SK-N-SH (cell line): ENCODE results near the gene ZNF324B. TPM values are rescaled to one million over a fixed set of nuclear protein-coding genes. Genes with fewer than 3 reads are reported as not detected.

Source experiments
- CTCF ChIA-PET: fragments of 300-600, 350-600 bp; formaldehyde crosslinking; extraction: SDS; loops from one replicate; lab custom pipeline; 2021; lab: Yijun Ruan, JAX
- POLR2A ChIA-PET: fragments of 350-600 bp; sonication (Branson Sonifier 250); formaldehyde crosslinking; extraction: SDS; loops from one replicate; lab custom pipeline; 2020; ENCODE audit warnings: antibody characterized with exemption, inconsistent platforms; lab: Yijun Ruan, JAX
- DNase-seq: peaks from one replicate; pipeline ENCODE4 v3.0.0; 2012
- H2AFZ ChIP-seq: fragments of 200-600 bp; sonication (generic); 2 replicates; pipeline ENCODE4 v1.8.1; 2016; ENCODE audit warnings: antibody characterized with exemption, mild to moderate bottlenecking, low read depth
- H3F3A ChIP-seq: fragments of 200-600 bp; sonication (generic); replicated peaks from 2 replicates; pipeline ENCODE3; 2016; ENCODE audit warnings: antibody characterized with exemption, mild to moderate bottlenecking; ENCODE audit not compliant: insufficient read depth
- H3K27ac ChIP-seq, 2 experiments: fragments of 200-500 bp in 1 of 2; fragments of 200-600 bp in 1 of 2; sonication (Bioruptor generic) in 1 of 2; sonication (generic), shearing (Covaris generic) in 1 of 2; 2 replicates each; pipeline versions ENCODE4 v1.5.1 to v1.6.1; 2014 to 2016; ENCODE audit warnings: low read depth in 2 of 2, inconsistent platforms in 1 of 2, low read length in 1 of 2, mild to moderate bottlenecking in 1 of 2, mixed read lengths in 1 of 2
- H3K27me3 ChIP-seq: fragments of 200-600 bp; sonication (generic), shearing (Covaris generic); 2 replicates; pipeline ENCODE4 v1.6.1; 2016; ENCODE audit warnings: mixed run types; ENCODE audit not compliant: insufficient read depth
- H3K36me3 ChIP-seq, 2 experiments: fragments of 200-500 bp in 1 of 2; fragments of 200-600 bp in 1 of 2; sonication (Bioruptor generic) in 1 of 2; sonication (generic) in 1 of 2; replicated peaks in 1 of 2; 2 replicates each; pipeline versions ENCODE3 to v1.5.1; 2014 to 2016; ENCODE audit warnings: low read length in 1 of 2, mild to moderate bottlenecking in 1 of 2; ENCODE audit not compliant: insufficient read depth in 2 of 2, control insufficient read depth in 1 of 2
- H3K4me1 ChIP-seq, 2 experiments: fragments of 200-500 bp in 1 of 2; fragments of 200-600 bp in 1 of 2; sonication (Bioruptor generic) in 1 of 2; sonication (generic), shearing (Covaris generic) in 1 of 2; 2 replicates each; pipeline versions ENCODE4 v1.5.1 to v1.6.1; 2014 to 2016; ENCODE audit warnings: low read depth in 1 of 2, low read length in 1 of 2, mixed run types in 1 of 2; ENCODE audit not compliant: insufficient read depth in 2 of 2, control insufficient read depth in 1 of 2
- H3K4me2 ChIP-seq: fragments of 200-600 bp; sonication (generic), shearing (Covaris generic); 2 replicates; pipeline ENCODE4 v1.6.1; 2017; ENCODE audit warnings: mixed run types
- H3K4me3 ChIP-seq, 2 experiments: fragments of 200-500 bp in 1 of 2; fragments of 200-600 bp in 1 of 2; sonication (Bioruptor generic) in 1 of 2; sonication (generic), shearing (Covaris generic) in 1 of 2; 2 replicates each; pipeline versions ENCODE4 v1.5.1 to v1.8.1; 2014 to 2016; ENCODE audit warnings: low read depth in 2 of 2, inconsistent platforms in 1 of 2, low read length in 1 of 2, mild to moderate bottlenecking in 1 of 2, mixed read lengths in 1 of 2, moderate library complexity in 1 of 2
- H3K79me2 ChIP-seq: fragments of 200-600 bp; sonication (generic); 2 replicates; pipeline ENCODE4 v1.8.1; 2017; ENCODE audit warnings: mild to moderate bottlenecking; ENCODE audit not compliant: insufficient read depth
- H3K9ac ChIP-seq: fragments of 200-600 bp; sonication (generic); 2 replicates; pipeline ENCODE4 v1.6.1; 2017; ENCODE audit warnings: mixed run types
- H3K9me2 ChIP-seq: fragments of 200-600 bp; sonication (generic); 2 replicates; pipeline ENCODE4 v1.6.1; 2017; ENCODE audit warnings: mixed run types
- H3K9me3 ChIP-seq: fragments of 200-600 bp; sonication (generic); 2 replicates; pipeline ENCODE4 v1.6.1; 2017; ENCODE audit warnings: mixed run types, mild to moderate bottlenecking, moderate library complexity
- H4K20me1 ChIP-seq: fragments of 200-600 bp; sonication (generic); 2 replicates; pipeline ENCODE4 v1.6.1; 2017; ENCODE audit warnings: mild to moderate bottlenecking, mixed run types; ENCODE audit not compliant: insufficient read depth
- CHD2 ChIP-seq: fragments of 150-350 bp; IDR thresholded peaks from 2 replicates; pipeline ENCODE4 v1.6.1; 2018; ENCODE audit warnings: low read length; ENCODE audit not compliant: partially characterized antibody
- EZH2phosphoT487 ChIP-seq: fragments of 200-600 bp; sonication (generic); IDR thresholded peaks from 2 replicates; pipeline ENCODE4 v1.6.1; 2017; ENCODE audit warnings: low read depth, mixed run types, mild to moderate bottlenecking, antibody characterized with exemption, moderate library complexity, borderline replicate concordance
- FOSL2 ChIP-seq: IDR thresholded peaks from 2 replicates; pipeline ENCODE4 v1.4.0; 2012; ENCODE audit warnings: low read depth, mild to moderate bottlenecking, moderate library complexity, borderline replicate concordance
- FOXJ3 ChIP-seq: sonication (generic); formaldehyde crosslinking; IDR thresholded peaks from 2 replicates; pipeline ENCODE4 v1.5.1; 2020; ENCODE audit warnings: mild to moderate bottlenecking, missing genetic modification reagents
- FOXM1 ChIP-seq: IDR thresholded peaks from 2 replicates; pipeline ENCODE4 v1.4.0; 2012; ENCODE audit warnings: low read depth, mild to moderate bottlenecking
- GABPA ChIP-seq: IDR thresholded peaks from 2 replicates; pipeline ENCODE4 v1.4.0; 2012; ENCODE audit warnings: low read depth, mild to moderate bottlenecking
- MEF2A ChIP-seq: IDR thresholded peaks from 2 replicates; pipeline ENCODE4 v1.4.0; 2012; ENCODE audit warnings: low read depth, borderline replicate concordance
- NFIC ChIP-seq: IDR thresholded peaks from 2 replicates; pipeline ENCODE4 v1.4.0; 2012; ENCODE audit warnings: borderline replicate concordance
- POLR2AphosphoS5 ChIP-seq: IDR thresholded peaks from 2 replicates; pipeline ENCODE4 v1.6.1; 2012; ENCODE audit warnings: low read depth, low read length
- REST ChIP-seq: IDR thresholded peaks from 2 replicates; pipeline ENCODE4 v1.6.1; 2012; ENCODE audit warnings: mild to moderate bottlenecking, low read depth, low read length, moderate library complexity
- SIN3A ChIP-seq: IDR thresholded peaks from 2 replicates; pipeline ENCODE4 v1.6.1; 2012; ENCODE audit warnings: low read depth, mild to moderate bottlenecking, low read length, moderate library complexity, borderline replicate concordance
- SMC3 ChIP-seq: IDR thresholded peaks from 2 replicates; pipeline ENCODE4 v1.6.1; 2012; ENCODE audit warnings: low read depth, low read length, improper control_type of control experiment
- TAF1 ChIP-seq: IDR thresholded peaks from 2 replicates; pipeline ENCODE4 v1.6.1; 2012; ENCODE audit warnings: low read depth, mild to moderate bottlenecking, low read length, moderate library complexity, borderline replicate concordance
- TCF12 ChIP-seq: IDR thresholded peaks from 2 replicates; pipeline ENCODE4 v1.4.0; 2012
- YY1 ChIP-seq: IDR thresholded peaks from 2 replicates; pipeline ENCODE4 v1.4.0; 2012; ENCODE audit warnings: low read depth, mild to moderate bottlenecking
- WGBS: methylation state at CpG from one replicate; pipeline ENCODE4 v1.1.6; 2017; ENCODE audit warnings: low lambda C conversion rate; 5-methylcytosine and 5-hydroxymethylcytosine counted together
- polyA plus RNA-seq, 3 experiments: library from polyadenylated mRNA; depleted of rRNA; stranded (reverse); fragments of >200 nt; gene quantifications; 2 replicates each; pipeline ENCODE4 v1.2.3, GENCODE V29; 2012
- small RNA-seq, 7 experiments: library from RNA; depleted of rRNA; stranded (forward); fragments of <200 nt; gene quantifications; one replicate each; pipeline ENCODE3, GENCODE V24; 2012
- TF ChIP-seq, protein P1 (sequence below): fragments of 200-600 bp; sonication (generic); IDR thresholded peaks from 2 replicates; pipeline ENCODE4 v1.6.1; 2017; ENCODE audit warnings: antibody characterized with exemption, mild to moderate bottlenecking, moderate library complexity
- TF ChIP-seq, protein P2 (sequence below): fragments of 150-350 bp; IDR thresholded peaks from 2 replicates; pipeline ENCODE4 v1.6.1; 2016; ENCODE audit warnings: mild to moderate bottlenecking, low read depth, low read length

The ZNF324B gene
- polyA plus RNA-seq, 1 of the 3 experiments (the other 2 are of a cell fraction) = 2.9 TPM

DNA sequence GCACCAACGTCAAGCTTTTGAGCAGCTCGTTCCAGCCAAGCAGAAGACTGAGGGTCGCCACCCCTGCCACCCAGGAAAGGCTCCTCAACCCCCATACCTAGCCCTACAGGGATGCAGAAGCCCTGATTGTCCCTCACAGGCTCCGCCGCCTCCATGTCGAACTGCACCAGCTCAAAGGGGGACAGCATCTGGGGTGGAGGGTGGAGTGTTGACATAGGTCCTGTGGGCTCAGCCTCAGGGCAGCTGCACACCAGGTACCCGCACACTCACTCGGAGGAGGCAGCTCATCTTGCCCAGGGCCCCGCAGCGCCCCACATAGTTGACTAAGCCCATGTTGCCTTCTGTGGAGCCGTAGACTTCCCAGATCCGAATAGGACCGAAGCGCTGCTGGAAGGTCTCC lies 48.8 kb downstream of the ZNF324B start:
- Histone ChIP-seq H3K4me3 (peak overlapping the region; percentile 58 to 77), H3K4me1 (peaks cover 0 to 24% of the 10 kb centered on the region in 2 experiments; a peak in 1 of 4 replicates), H3K27me3 (no peaks in the 10 kb centered on the region), H3F3A (peaks cover 3% of the 10 kb centered on the region), H3K9me3 (no peaks in the 10 kb centered on the region), H3K4me2 (peak overlapping the region; percentile 85; the same call in 1 of the 2 replicates), H3K27ac (no peak overlapping the region; a peak in 1 of 4 replicates), H3K79me2 (no peaks in the 10 kb centered on the region; the same call in 1 of the 2 replicates), H3K36me3 (no peaks in the 10 kb centered on the region), H2AFZ (no peak overlapping the region), H4K20me1 (no peaks in the 10 kb centered on the region), H3K9me2 (no peaks in the 10 kb centered on the region), H3K9ac (no peak overlapping the region)
- 91% methylated on average over 9 of the region's 14 CpGs for WGBS
- POLR2A ChIA-PET = interaction anchor here (0.6 kb wide), 1 partner anchor 74 kb away, joined by 3 read pairs; no protein-coding TSS in a partner anchor
- CTCF ChIA-PET = interaction anchor here (3.5 to 3.6 kb wide), 2 partner anchors 14 to 19 kb away, joined by 23 to 27 read pairs; partner anchors contain the start of gene ZBTB45
- no peak for TF ChIP-seq POLR2AphosphoS5
- TF ChIP-seq MEF2A = no peak
- no peak for TF ChIP-seq EZH2phosphoT487
- TF ChIP-seq FOXM1 = no peak
- no peak for TF ChIP-seq TCF12
- no peak for TF ChIP-seq REST
- TF ChIP-seq, protein P1, sequence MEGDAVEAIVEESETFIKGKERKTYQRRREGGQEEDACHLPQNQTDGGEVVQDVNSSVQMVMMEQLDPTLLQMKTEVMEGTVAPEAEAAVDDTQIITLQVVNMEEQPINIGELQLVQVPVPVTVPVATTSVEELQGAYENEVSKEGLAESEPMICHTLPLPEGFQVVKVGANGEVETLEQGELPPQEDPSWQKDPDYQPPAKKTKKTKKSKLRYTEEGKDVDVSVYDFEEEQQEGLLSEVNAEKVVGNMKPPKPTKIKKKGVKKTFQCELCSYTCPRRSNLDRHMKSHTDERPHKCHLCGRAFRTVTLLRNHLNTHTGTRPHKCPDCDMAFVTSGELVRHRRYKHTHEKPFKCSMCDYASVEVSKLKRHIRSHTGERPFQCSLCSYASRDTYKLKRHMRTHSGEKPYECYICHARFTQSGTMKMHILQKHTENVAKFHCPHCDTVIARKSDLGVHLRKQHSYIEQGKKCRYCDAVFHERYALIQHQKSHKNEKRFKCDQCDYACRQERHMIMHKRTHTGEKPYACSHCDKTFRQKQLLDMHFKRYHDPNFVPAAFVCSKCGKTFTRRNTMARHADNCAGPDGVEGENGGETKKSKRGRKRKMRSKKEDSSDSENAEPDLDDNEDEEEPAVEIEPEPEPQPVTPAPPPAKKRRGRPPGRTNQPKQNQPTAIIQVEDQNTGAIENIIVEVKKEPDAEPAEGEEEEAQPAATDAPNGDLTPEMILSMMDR = no peak
- TF ChIP-seq SIN3A = no peak
- no peak for TF ChIP-seq FOSL2
- no peak for TF ChIP-seq FOXJ3 (CRISPR knock-in tag)
- TF ChIP-seq NFIC = no peak
- TF ChIP-seq YY1 = no peak
- no peak for TF ChIP-seq TAF1
- no peak for TF ChIP-seq CHD2
- no peak for TF ChIP-seq GABPA
- TF ChIP-seq, protein P2, sequence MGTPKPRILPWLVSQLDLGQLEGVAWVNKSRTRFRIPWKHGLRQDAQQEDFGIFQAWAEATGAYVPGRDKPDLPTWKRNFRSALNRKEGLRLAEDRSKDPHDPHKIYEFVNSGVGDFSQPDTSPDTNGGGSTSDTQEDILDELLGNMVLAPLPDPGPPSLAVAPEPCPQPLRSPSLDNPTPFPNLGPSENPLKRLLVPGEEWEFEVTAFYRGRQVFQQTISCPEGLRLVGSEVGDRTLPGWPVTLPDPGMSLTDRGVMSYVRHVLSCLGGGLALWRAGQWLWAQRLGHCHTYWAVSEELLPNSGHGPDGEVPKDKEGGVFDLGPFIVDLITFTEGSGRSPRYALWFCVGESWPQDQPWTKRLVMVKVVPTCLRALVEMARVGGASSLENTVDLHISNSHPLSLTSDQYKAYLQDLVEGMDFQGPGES = no peak
- no peak for TF ChIP-seq SMC3
- DNase-seq = no peak

Small RNA genes lying within 50 kb of the gene (small RNA-seq; reads per million reads assigned to genes)
- 0 reads per million in 7 experiments for gene RN7SL693P
- 0 reads per million in 7 experiments for gene RNU6-1337P

Other genes with a start within 250 kb of the ZNF324B start
- gene ZNF544, start 222.7 kb upstream of the ZNF324B start, polyA plus RNA-seq (2012; rRNA removed) = 0.58 and 0.89 TPM in 2 replicates
- gene ZNF8, start 172.7 kb upstream of the ZNF324B start, polyA plus RNA-seq (2012; rRNA removed) = 1.4 and 1.8 TPM in 2 replicates
- gene ERVK3-1, start 146.2 kb upstream of the ZNF324B start, polyA plus RNA-seq (2012; rRNA removed) = 69.4 and 85.3 TPM in 2 replicates
- 2.3 and 2.9 TPM in 2 replicates for gene ZSCAN22, start 124.6 kb upstream of the ZNF324B start, polyA plus RNA-seq (2012; rRNA removed)
- gene A1BG, start 98.1 kb upstream of the ZNF324B start, polyA plus RNA-seq (2012; rRNA removed) = 61.4 and 62.6 TPM in 2 replicates
- gene ZNF497, start 88.9 kb upstream of the ZNF324B start, polyA plus RNA-seq (2012; rRNA removed) = 1.0 and 1.1 TPM in 2 replicates
- gene ZNF837, start 70.6 kb upstream of the ZNF324B start, polyA plus RNA-seq (2012; rRNA removed) = 1.2 and 1.6 TPM in 2 replicates
- 3,905 and 4,334 TPM in 2 replicates for gene RPS5, start 64.4 kb upstream of the ZNF324B start, polyA plus RNA-seq (2012; rRNA removed)
- 0.13 TPM in 1 of 2 replicates, not detected in the other for gene RNF225, start 56.0 kb upstream of the ZNF324B start, polyA plus RNA-seq (2012; rRNA removed)
- gene ZNF584, start 43.0 kb upstream of the ZNF324B start, polyA plus RNA-seq (2012; rRNA removed) = 9.4 and 12.0 TPM in 2 replicates
- 1.3 and 1.9 TPM in 2 replicates for gene ZNF132, start 11.5 kb upstream of the ZNF324B start, polyA plus RNA-seq (2012; rRNA removed)
- gene ZNF324, start 15.5 kb downstream of the ZNF324B start, polyA plus RNA-seq (2012; rRNA removed) = 5.6 and 6.0 TPM in 2 replicates
- 6.9 and 7.0 TPM in 2 replicates for gene ZNF446, start 24.7 kb downstream of the ZNF324B start, polyA plus RNA-seq (2012; rRNA removed)
- gene SLC27A5, start 60.4 kb downstream of the ZNF324B start, polyA plus RNA-seq (2012; rRNA removed) = 50.5 and 57.3 TPM in 2 replicates
- 7.9 and 11.3 TPM in 2 replicates for gene ZBTB45, start 68.2 kb downstream of the ZNF324B start, polyA plus RNA-seq (2012; rRNA removed)
- 321 and 594 TPM in 2 replicates for gene TRIM28, start 92.4 kb downstream of the ZNF324B start, polyA plus RNA-seq (2012; rRNA removed)
- gene CHMP2A, start 103.5 kb downstream of the ZNF324B start, polyA plus RNA-seq (2012; rRNA removed) = 308 and 381 TPM in 2 replicates
- 109 and 135 TPM in 2 replicates for gene UBE2M, start 107.0 kb downstream of the ZNF324B start, polyA plus RNA-seq (2012; rRNA removed)
- 31.8 and 38.4 TPM in 2 replicates for gene MZF1, start 121.7 kb downstream of the ZNF324B start, polyA plus RNA-seq (2012; rRNA removed)